ENCODE data around the gene ORM1. TPM values are rescaled to one million over a fixed set of nuclear protein-coding genes. Genes with fewer than 3 reads are reported as not detected.
A peak's percentile ranks its signal among the peaks of the same experiment; 100 is the strongest.

The ORM1 gene
- total RNA-seq, 2 experiments from 2014 or later: not detected

- POLR2A ChIA-PET: interaction anchor here (1.4 to 1.6 kb wide), 3 partner anchors 44 to 51 kb away, joined by 3 to 6 read pairs (median 4); no protein-coding TSS in a partner anchor
- TF ChIP-seq EZH2phosphoT487 (IDR thresholded peaks at IDR 0.05; ENCODE audit: borderline replicate concordance, low read depth, low read length): no peak
- TF ChIP-seq CTCF (conservative IDR thresholded peaks at IDR 0.05; ENCODE audit: low read length): peak; percentile 99
- intact Hi-C loops (cut with micrococcal nuclease; ENCODE audit: unreplicated experiment): loop anchor here (1.0 to 2.0 kb wide), 2 partner anchors 51 to 65 kb away; no protein-coding TSS in a partner anchor
These were observed 16.4 kb downstream of the ORM1 start for GRCh38 chr9:114339130-114339908.

GRCh38 chr9:114341152-114341830 is 18.4 kb downstream of the ORM1 start:
- no peaks in the 10 kb centered on the region for H4K20me1 ChIP-seq (ENCODE audit: insufficient read depth, low read length)
- H3K36me3 ChIP-seq (ENCODE audit: insufficient read depth, low read length): peaks cover 97% of the 10 kb centered on the region
- intact Hi-C loops (cut with micrococcal nuclease; ENCODE audit: unreplicated experiment): no loop called here
- peaks cover 4% of the 10 kb centered on the region for H3K4me1 ChIP-seq (ENCODE audit: insufficient read depth, low read length, poor library complexity, severe bottlenecking)
- H3K4me2 ChIP-seq (ENCODE audit: low read length): no peak overlapping the region
- ChIA-PET POLR2A (interaction anchor here (0.7 to 1.5 kb wide), 2 partner anchors 14 to 49 kb away, joined by 3 read pairs; no protein-coding TSS in a partner anchor), CTCF (ENCODE audit: unreplicated experiment) (no interaction called here)
- no peak overlapping the region for H3K4me3 ChIP-seq (ENCODE audit: low read depth, low read length, poor library complexity, severe bottlenecking)
- no peak overlapping the region for H2AFZ ChIP-seq (ENCODE audit: low read length)
- TF ChIP-seq CTCF (conservative IDR thresholded peaks at IDR 0.05; ENCODE audit: low read length) (no peak), EZH2phosphoT487 (IDR thresholded peaks at IDR 0.05; ENCODE audit: borderline replicate concordance, low read depth, low read length) (no peak)
- no peak for DNase-seq (ENCODE audit: low spot score)
- no peaks in the 10 kb centered on the region for H3K9me3 ChIP-seq (ENCODE audit: low read length)
- no peaks in the 10 kb centered on the region for H3K9me2 ChIP-seq (ENCODE audit: insufficient read depth, low read length)
- no TSS peak for BruUV-seq (replicated peaks)
- no peak overlapping the region for H3K27ac ChIP-seq (ENCODE audit: low read depth, low read length, poor library complexity, severe bottlenecking)
- no peaks in the 10 kb centered on the region for H3K79me2 ChIP-seq (ENCODE audit: insufficient read depth, low read depth, low read length)

More at GRCh38 chr9:114339130-114339908, 16.4 kb downstream of the ORM1 start:
- CTCF ChIA-PET (ENCODE audit: unreplicated experiment): interaction anchor here (1.3 to 1.7 kb wide), 2 partner anchors 11 to 51 kb away, joined by 3 to 4 read pairs; no protein-coding TSS in a partner anchor
- peaks cover 4% of the 10 kb centered on the region for H3K4me1 ChIP-seq (ENCODE audit: insufficient read depth, low read length, poor library complexity, severe bottlenecking)
- H3K9me3 ChIP-seq (ENCODE audit: low read length): no peaks in the 10 kb centered on the region
- no peaks in the 10 kb centered on the region for H3K9me2 ChIP-seq (ENCODE audit: insufficient read depth, low read length)
- no TSS peak for BruUV-seq (replicated peaks)
- H2AFZ ChIP-seq (ENCODE audit: low read length): no peak overlapping the region
- no peaks in the 10 kb centered on the region for H4K20me1 ChIP-seq (ENCODE audit: insufficient read depth, low read length)
- DNase-seq (ENCODE audit: low spot score): peak; percentile 71
- no peak overlapping the region for H3K27ac ChIP-seq (ENCODE audit: low read depth, low read length, poor library complexity, severe bottlenecking)
- peaks cover 99% of the 10 kb centered on the region for H3K36me3 ChIP-seq (ENCODE audit: insufficient read depth, low read length)
- no peaks in the 10 kb centered on the region for H3K79me2 ChIP-seq (ENCODE audit: insufficient read depth, low read depth, low read length)
- H3K4me3 ChIP-seq (ENCODE audit: low read depth, low read length, poor library complexity, severe bottlenecking): no peak overlapping the region
- no peak overlapping the region for H3K4me2 ChIP-seq (ENCODE audit: low read length)
